ENCODE measurements around the gene L3MBTL4.

GRCh38 chr18:6428851-6429395 is 14.2 kb upstream of the L3MBTL4 start:
- TF ChIP-seq CTCF (IDR thresholded peaks at IDR 0.05) (no peak), POLR2A (IDR thresholded peaks at IDR 0.05) (no peak)
